ENCODE results near the gene PDSS2. TPM values are rescaled to one million over a fixed set of nuclear protein-coding genes. Genes with fewer than 3 reads are reported as not detected.

The PDSS2 gene
- total RNA-seq, 2 donors from 2014 or later: 22.5 to 29.4 TPM

Other genes starting within 250 kb of the PDSS2 start
- gene SOBP, start 30.6 kb upstream of the PDSS2 start, total RNA-seq: 1 to 10 TPM in 1 of 2 donors, under 1 TPM in 1; 0.70 to 4.6 TPM